ENCODE data around the gene GPR139. TPM values are rescaled to one million over a fixed set of nuclear protein-coding genes. Genes with fewer than 3 reads are reported as not detected.

GPR139 gene
- not detected in 2 replicates for total RNA-seq

- Mint-ChIP-seq H3K27me3 (peaks cover 24% of the 10 kb centered on the region), H3K4me3 (no peak within 1 kb of the TSS), H3K36me3 (ENCODE audit: low read depth) (no peaks in the 10 kb centered on the region), H3K27ac (no peak within 1 kb of the TSS), H3K4me1 (no peaks in the 10 kb centered on the region), H3K9me3 (no peaks in the 10 kb centered on the region)
- no peak for DNase-seq
- intact Hi-C loops (cut with micrococcal nuclease): no loop called here
Measured at GRCh38 chr16:20073203-20074098, at the start of gene GPR139. Gene GPR139 (minus strand): TSS chr16:20073890. CDS start chr16:20073616, 274 bp downstream.

GRCh38 chr16:20122011-20122410, 48.3 kb upstream of the GPR139 start:
- no peak for DNase-seq
- H3K27ac Mint-ChIP-seq: no peak overlapping the region
- H3K36me3 Mint-ChIP-seq (ENCODE audit: low read depth): no peaks in the 10 kb centered on the region
- peaks cover 10% of the 10 kb centered on the region for H3K9me3 Mint-ChIP-seq
- no peaks in the 10 kb centered on the region for H3K4me1 Mint-ChIP-seq
- no peak overlapping the region for H3K4me3 Mint-ChIP-seq
- no peaks in the 10 kb centered on the region for H3K27me3 Mint-ChIP-seq
- intact Hi-C loops (cut with micrococcal nuclease): no loop called here

GRCh38 chr16:20114356-20114755, 40.7 kb upstream of the GPR139 start:
- no peaks in the 10 kb centered on the region for H3K27me3 Mint-ChIP-seq
- intact Hi-C loops (cut with micrococcal nuclease): no loop called here
- no peaks in the 10 kb centered on the region for H3K36me3 Mint-ChIP-seq (ENCODE audit: low read depth)
- H3K4me3 Mint-ChIP-seq: no peak overlapping the region
- H3K4me1 Mint-ChIP-seq: no peaks in the 10 kb centered on the region
- no peak overlapping the region for H3K27ac Mint-ChIP-seq
- H3K9me3 Mint-ChIP-seq: no peaks in the 10 kb centered on the region
- no peak for DNase-seq

- H3K4me3 Mint-ChIP-seq: no peak overlapping the region
- no peaks in the 10 kb centered on the region for H3K9me3 Mint-ChIP-seq
- no peak for DNase-seq
- H3K27me3 Mint-ChIP-seq: no peaks in the 10 kb centered on the region
- no peaks in the 10 kb centered on the region for H3K4me1 Mint-ChIP-seq
- H3K36me3 Mint-ChIP-seq (ENCODE audit: low read depth): no peaks in the 10 kb centered on the region
- intact Hi-C loops (cut with micrococcal nuclease): no loop called here
- H3K27ac Mint-ChIP-seq: no peak overlapping the region
Measured at GRCh38 chr16:20111143-20111542, 37.5 kb upstream of the GPR139 start.

GRCh38 chr16:20107083-20107482, 33.4 kb upstream of the GPR139 start:
- Mint-ChIP-seq H3K27me3 (no peaks in the 10 kb centered on the region), H3K9me3 (no peaks in the 10 kb centered on the region), H3K36me3 (ENCODE audit: low read depth) (no peaks in the 10 kb centered on the region), H3K4me1 (no peaks in the 10 kb centered on the region), H3K4me3 (no peak overlapping the region), H3K27ac (no peak overlapping the region)
- no peak for DNase-seq
- intact Hi-C loops (cut with micrococcal nuclease): no loop called here

GRCh38 chr16:20104563-20105183, 31.0 kb upstream of the GPR139 start:
- Mint-ChIP-seq H3K27me3 (no peaks in the 10 kb centered on the region), H3K36me3 (ENCODE audit: low read depth) (no peaks in the 10 kb centered on the region), H3K4me3 (no peak overlapping the region), H3K9me3 (no peaks in the 10 kb centered on the region), H3K27ac (no peak overlapping the region), H3K4me1 (no peaks in the 10 kb centered on the region)
- DNase-seq: no peak
- intact Hi-C loops (cut with micrococcal nuclease): no loop called here

- H3K9me3 Mint-ChIP-seq: no peaks in the 10 kb centered on the region
- no peak for DNase-seq
- H3K27ac Mint-ChIP-seq: no peak overlapping the region
- no peaks in the 10 kb centered on the region for H3K4me1 Mint-ChIP-seq
- intact Hi-C loops (cut with micrococcal nuclease): no loop called here
- no peaks in the 10 kb centered on the region for H3K36me3 Mint-ChIP-seq (ENCODE audit: low read depth)
- H3K4me3 Mint-ChIP-seq: no peak overlapping the region
- H3K27me3 Mint-ChIP-seq: no peaks in the 10 kb centered on the region
Measured at GRCh38 chr16:20102521-20102920, 28.8 kb upstream of the GPR139 start.

GRCh38 chr16:20102021-20102420, 28.3 kb upstream of the GPR139 start:
- Mint-ChIP-seq H3K4me3 (no peak overlapping the region), H3K36me3 (ENCODE audit: low read depth) (no peaks in the 10 kb centered on the region), H3K27ac (no peak overlapping the region), H3K27me3 (no peaks in the 10 kb centered on the region), H3K9me3 (no peaks in the 10 kb centered on the region), H3K4me1 (no peaks in the 10 kb centered on the region)
- no peak for DNase-seq
- intact Hi-C loops (cut with micrococcal nuclease): no loop called here

- no peak for DNase-seq
- intact Hi-C loops (cut with micrococcal nuclease): loop anchor here (10.0 kb wide), 1 partner anchor 515 kb away; no protein-coding TSS in a partner anchor
- Mint-ChIP-seq H3K27ac (no peak overlapping the region), H3K27me3 (no peaks in the 10 kb centered on the region), H3K4me3 (no peak overlapping the region), H3K9me3 (no peaks in the 10 kb centered on the region), H3K4me1 (no peaks in the 10 kb centered on the region), H3K36me3 (ENCODE audit: low read depth) (no peaks in the 10 kb centered on the region)
Measured at GRCh38 chr16:20099375-20099774, 25.7 kb upstream of the GPR139 start.

- Mint-ChIP-seq H3K27me3 (no peaks in the 10 kb centered on the region), H3K27ac (no peak overlapping the region), H3K36me3 (ENCODE audit: low read depth) (no peaks in the 10 kb centered on the region), H3K4me1 (no peaks in the 10 kb centered on the region), H3K4me3 (no peak overlapping the region), H3K9me3 (no peaks in the 10 kb centered on the region)
- intact Hi-C loops (cut with micrococcal nuclease): loop anchor here (10.0 kb wide), 1 partner anchor 509 kb away; no protein-coding TSS in a partner anchor
- DNase-seq: no peak
Measured at GRCh38 chr16:20094157-20094556, 20.5 kb upstream of the GPR139 start.

- Mint-ChIP-seq H3K4me1 (no peaks in the 10 kb centered on the region), H3K36me3 (ENCODE audit: low read depth) (no peaks in the 10 kb centered on the region), H3K4me3 (no peak overlapping the region), H3K27ac (no peak overlapping the region), H3K9me3 (no peaks in the 10 kb centered on the region), H3K27me3 (no peaks in the 10 kb centered on the region)
- no peak for DNase-seq
- intact Hi-C loops (cut with micrococcal nuclease): no loop called here
Measured at GRCh38 chr16:20089246-20089965, 15.7 kb upstream of the GPR139 start.

GRCh38 chr16:20084624-20085226, 11.0 kb upstream of the GPR139 start:
- no peak overlapping the region for H3K4me3 Mint-ChIP-seq
- DNase-seq: no peak
- no peaks in the 10 kb centered on the region for H3K27me3 Mint-ChIP-seq
- intact Hi-C loops (cut with micrococcal nuclease): no loop called here
- H3K9me3 Mint-ChIP-seq: no peaks in the 10 kb centered on the region
- no peaks in the 10 kb centered on the region for H3K4me1 Mint-ChIP-seq
- no peak overlapping the region for H3K27ac Mint-ChIP-seq
- H3K36me3 Mint-ChIP-seq (ENCODE audit: low read depth): no peaks in the 10 kb centered on the region

GRCh38 chr16:20079106-20079505, 5.4 kb upstream of the GPR139 start:
- no peak overlapping the region for H3K4me3 Mint-ChIP-seq
- H3K9me3 Mint-ChIP-seq: no peaks in the 10 kb centered on the region
- H3K4me1 Mint-ChIP-seq: no peaks in the 10 kb centered on the region
- intact Hi-C loops (cut with micrococcal nuclease): no loop called here
- H3K36me3 Mint-ChIP-seq (ENCODE audit: low read depth): no peaks in the 10 kb centered on the region
- H3K27ac Mint-ChIP-seq: no peak overlapping the region
- peaks cover 14% of the 10 kb centered on the region for H3K27me3 Mint-ChIP-seq
- no peak for DNase-seq

- Mint-ChIP-seq H3K36me3 (ENCODE audit: low read depth) (no peaks in the 10 kb centered on the region), H3K4me1 (no peaks in the 10 kb centered on the region), H3K27me3 (peaks cover 24% of the 10 kb centered on the region), H3K27ac (no peak overlapping the region), H3K9me3 (no peaks in the 10 kb centered on the region), H3K4me3 (no peak overlapping the region)
- intact Hi-C loops (cut with micrococcal nuclease): no loop called here
- DNase-seq: no peak
Measured at GRCh38 chr16:20075243-20075642, 1.6 kb upstream of the GPR139 start.

Data from activated CD4-positive, alpha-beta T cell treated with anti-CD3 and anti-CD28 coated beads, Interleukin-2, amount 10 ng/mL, durations not matched to agents 24 days and 14 days (primary cell).